H1 (cell line): ENCODE data around the gene PASK. TPM values are rescaled to one million over a fixed set of nuclear protein-coding genes. Genes with fewer than 3 reads are reported as not detected.

Source experiments
- CTCF ChIA-PET: fragments of 300-600 bp; sonication (Branson Sonifier 250); formaldehyde crosslinking; loops from one replicate; lab custom pipeline; 2021; ENCODE audit not compliant: partially characterized antibody; lab: Charles Lee
- POLR2A ChIA-PET: fragments of 300-600 bp; sonication (Branson Sonifier 250); formaldehyde crosslinking; loops from one replicate; lab custom pipeline; 2021; ENCODE audit warnings: inconsistent platforms; ENCODE audit not compliant: partially characterized antibody; lab: Charles Lee
- DNase-seq, 2 experiments: peaks; one replicate each; pipeline versions ENCODE4 v3.0.0 to v3.0.0-alpha.2; 2010 to 2022; ENCODE audit warnings: low spot score in 2 of 2, low read depth in 1 of 2, mixed read lengths in 1 of 2
- FAIRE-seq: peaks from 2 replicates; lab custom pipeline; 2011; peaks lifted over from hg19 to GRCh38; lab: Jason Lieb, UNC
- H2AFZ ChIP-seq: 2 replicates; pipeline ENCODE4 v1.8.1; 2012; ENCODE audit warnings: low read length, inconsistent platforms
- H2AK5ac ChIP-seq: 2 replicates; pipeline ENCODE4 v1.6.1; 2013; ENCODE audit warnings: low read depth, low read length
- H2BK120ac ChIP-seq: replicated peaks from 2 replicates; pipeline ENCODE3; 2013; ENCODE audit warnings: low read depth, low read length, inconsistent platforms
- H2BK12ac ChIP-seq: 2 replicates; pipeline ENCODE4 v1.6.1; 2013; ENCODE audit warnings: low read depth, low read length
- H2BK15ac ChIP-seq: 2 replicates; pipeline ENCODE4 v1.6.1; 2013; ENCODE audit warnings: low read length
- H2BK20ac ChIP-seq: 2 replicates; pipeline ENCODE4 v1.6.1; 2013; ENCODE audit warnings: low read length
- H2BK5ac ChIP-seq: 2 replicates; pipeline ENCODE4 v1.6.1; 2013; ENCODE audit warnings: low read depth, low read length
- H3K14ac ChIP-seq: 2 replicates; pipeline ENCODE4 v1.6.1; 2013; ENCODE audit warnings: inconsistent platforms; ENCODE audit not compliant: insufficient read length
- H3K18ac ChIP-seq: 2 replicates; pipeline ENCODE4 v1.6.1; 2013; ENCODE audit warnings: low read length; ENCODE audit errors: extremely low read depth
- H3K23ac ChIP-seq: 2 replicates; pipeline ENCODE4 v1.6.1; 2013; ENCODE audit warnings: inconsistent platforms; ENCODE audit not compliant: insufficient read length
- H3K23me2 ChIP-seq: 2 replicates; pipeline ENCODE4 v1.6.1; 2013; ENCODE audit warnings: low read depth, low read length
- H3K27ac ChIP-seq: 2 replicates; pipeline ENCODE4 v1.6.1; 2011; ENCODE audit warnings: low read depth, low read length, inconsistent platforms
- H3K27me3 ChIP-seq, 4 experiments: replicated peaks in 1 of 4; 1 replicate in 1 of 4; 2 replicates in 3 of 4; pipeline versions ENCODE4 v1.6.1 to v1.8.1; 2011 to 2013; ENCODE audit warnings: low read length in 3 of 4, mild to moderate bottlenecking in 3 of 4, inconsistent platforms in 2 of 4, mixed read lengths in 2 of 4, moderate library complexity in 1 of 4; ENCODE audit not compliant: control insufficient read depth in 3 of 4, insufficient read depth in 3 of 4; ENCODE audit errors: extremely low read depth in 1 of 4
- H3K36me3 ChIP-seq, 4 experiments: 2 replicates each; pipeline versions ENCODE4 v1.6.1 to v1.8.1; 2011 to 2013; ENCODE audit warnings: mild to moderate bottlenecking in 4 of 4, low read length in 3 of 4, moderate library complexity in 2 of 4, control low read depth in 1 of 4, inconsistent platforms in 1 of 4; ENCODE audit not compliant: insufficient read depth in 4 of 4, control insufficient read depth in 2 of 4
- H3K4ac ChIP-seq: replicated peaks from 2 replicates; pipeline ENCODE3; 2013; ENCODE audit warnings: low read length, low read depth, mixed read lengths, inconsistent platforms; ENCODE audit not compliant: insufficient read length
- H3K4me1 ChIP-seq, 4 experiments: replicated peaks in 1 of 4; 1 replicate in 1 of 4; 2 replicates in 3 of 4; pipeline versions ENCODE4 v1.6.1 to v1.8.1; 2011 to 2013; ENCODE audit warnings: low read length in 3 of 4, inconsistent platforms in 2 of 4, mixed read lengths in 1 of 4; ENCODE audit not compliant: insufficient read depth in 4 of 4, control insufficient read depth in 3 of 4
- H3K4me2 ChIP-seq, 2 experiments: 2 replicates each; pipeline versions ENCODE4 v1.6.1 to v1.8.1; 2011 to 2013; ENCODE audit warnings: low read depth in 2 of 2, low read length in 2 of 2, control low read depth in 1 of 2, inconsistent platforms in 1 of 2, mild to moderate bottlenecking in 1 of 2; ENCODE audit not compliant: insufficient read depth in 1 of 2
- H3K4me3 ChIP-seq, 4 experiments: fragments of 200-600, 300-600 bp in 1 of 4; sonication (generic), shearing (Covaris generic), sonication (Bioruptor Twin) in 1 of 4; 2 replicates each; pipeline versions ENCODE4 v1.5.1 to v1.8.1; 2011 to 2016; ENCODE audit warnings: low read length in 4 of 4, low read depth in 3 of 4, control low read depth in 2 of 4, inconsistent platforms in 2 of 4, mild to moderate bottlenecking in 2 of 4, mixed read lengths in 1 of 4, moderate library complexity in 1 of 4; ENCODE audit not compliant: insufficient read depth in 2 of 4; ENCODE audit errors: extremely low read depth in 1 of 4
- H3K56ac ChIP-seq: replicated peaks from 2 replicates; pipeline ENCODE3; 2013; ENCODE audit warnings: low read depth, mild to moderate bottlenecking, mixed read lengths, low read length, inconsistent platforms; ENCODE audit not compliant: insufficient read length
- H3K79me1 ChIP-seq: 2 replicates; pipeline ENCODE4 v1.6.1; 2013; ENCODE audit warnings: low read depth, low read length, control low read depth
- H3K79me2 ChIP-seq, 2 experiments: 2 replicates each; pipeline versions ENCODE4 v1.6.1 to v1.8.1; 2012 to 2013; ENCODE audit warnings: low read length in 2 of 2, mild to moderate bottlenecking in 2 of 2, inconsistent platforms in 1 of 2; ENCODE audit not compliant: insufficient read depth in 2 of 2, control insufficient read depth in 1 of 2
- H3K9ac ChIP-seq, 4 experiments: replicated peaks in 1 of 4; 1 replicate in 1 of 4; 2 replicates in 3 of 4; pipeline versions ENCODE4 v1.6.1 to v1.8.1; 2011 to 2013; ENCODE audit warnings: low read depth in 3 of 4, low read length in 3 of 4, control low read depth in 2 of 4, mild to moderate bottlenecking in 2 of 4, moderate library complexity in 2 of 4, inconsistent platforms in 1 of 4; ENCODE audit errors: extremely low read depth in 1 of 4
- H3K9me3 ChIP-seq, 2 experiments: 2 replicates each; pipeline versions ENCODE4 v1.6.1 to v1.8.1; 2012 to 2013; ENCODE audit warnings: mild to moderate bottlenecking in 2 of 2, moderate library complexity in 2 of 2, control low read depth in 1 of 2, inconsistent platforms in 1 of 2, low read depth in 1 of 2, low read length in 1 of 2, mixed read lengths in 1 of 2; ENCODE audit not compliant: insufficient read depth in 2 of 2
- H4K20me1 ChIP-seq, 2 experiments: replicated peaks in 1 of 2; 2 replicates each; pipeline versions ENCODE3 to v1.8.1; 2011 to 2013; ENCODE audit warnings: inconsistent platforms in 2 of 2, low read length in 2 of 2, mild to moderate bottlenecking in 1 of 2; ENCODE audit not compliant: insufficient read depth in 2 of 2, control insufficient read depth in 1 of 2
- H4K5ac ChIP-seq: 2 replicates; pipeline ENCODE4 v1.6.1; 2013; ENCODE audit warnings: low read length, low read depth, mixed read lengths, inconsistent platforms; ENCODE audit not compliant: insufficient read length
- H4K8ac ChIP-seq: 2 replicates; pipeline ENCODE4 v1.8.0; 2013; ENCODE audit warnings: mild to moderate bottlenecking, moderate library complexity, low read length, inconsistent platforms; ENCODE audit not compliant: insufficient read depth; ENCODE audit errors: extremely low read depth
- H4K91ac ChIP-seq: replicated peaks from 2 replicates; pipeline ENCODE3; 2013; ENCODE audit warnings: low read length, mixed read lengths, inconsistent platforms; ENCODE audit not compliant: insufficient read length
- HDAC6 ChIP-seq: IDR thresholded peaks from one replicate; pipeline ENCODE4 v1.7.1; 2012; ENCODE audit warnings: low read depth, mild to moderate bottlenecking, inconsistent platforms, low read length, moderate library complexity
- RXRA ChIP-seq: IDR thresholded peaks from 2 replicates; pipeline ENCODE4 v1.6.1; 2011; ENCODE audit warnings: low read depth, mild to moderate bottlenecking, low read length, moderate library complexity; ENCODE audit not compliant: insufficient read depth
- SUZ12 ChIP-seq: fragments of 200-600 bp; sonication (generic); IDR thresholded peaks from 2 replicates; pipeline ENCODE4 v1.6.1; 2012; ENCODE audit warnings: mild to moderate bottlenecking, inconsistent platforms, low read length, moderate library complexity, mixed read lengths
- WGBS, 2 experiments: shearing (Covaris generic) in 1 of 2; methylation state at CpG; one replicate each; pipeline versions ENCODE4 v1.1.6 to v1.1.7; 2013 to 2015; ENCODE audit warnings: low lambda C conversion rate in 2 of 2, mixed read lengths in 2 of 2, inconsistent platforms in 1 of 2, low coverage in 1 of 2, missing lambda C conversion rate in 1 of 2; ENCODE audit not compliant: insufficient replicate concordance in 2 of 2, insufficient coverage in 1 of 2, insufficient read length in 1 of 2; ENCODE audit errors: extremely low coverage in 1 of 2, missing lambda C conversion rate in 1 of 2; 5-methylcytosine and 5-hydroxymethylcytosine counted together
- polyA plus RNA-seq, 7 experiments: library from polyadenylated mRNA; depleted of rRNA in 3 of 7; stranded (reverse) in 5 of 7; unstranded in 2 of 7; fragments of >200 nt in 5 of 7; fragments of 200-250 nt in 2 of 7; gene quantifications; 1 replicate in 5 of 7; 2 replicates in 1 of 7; 4 replicates in 1 of 7; pipeline versions ENCODE4 v1.2.1 to v1.2.3, GENCODE V29; 2011 to 2013; ENCODE audit warnings: missing spikeins in 2 of 7, mixed read lengths in 2 of 7
- total RNA-seq: library from RNA; stranded (reverse); fragmentation: NEBNext Ultra II Directional; extraction: Animal tissue kit (Norgen Biotek cat#: 25700); gene quantifications from 2 replicates; pipeline ENCODE4 v1.2.1, GENCODE V29; 2021
- TF ChIP-seq, protein P1 (sequence below): IDR thresholded peaks from 2 replicates; pipeline ENCODE4 v1.6.1; 2012; ENCODE audit warnings: low read length, inconsistent platforms

PASK gene
- total and polyA plus RNA-seq, 2 of the 8 experiments (the other 6 are each of a cell fraction or from before 2014, with no cell fraction given): 20.5 to 66.1 TPM

DNA sequence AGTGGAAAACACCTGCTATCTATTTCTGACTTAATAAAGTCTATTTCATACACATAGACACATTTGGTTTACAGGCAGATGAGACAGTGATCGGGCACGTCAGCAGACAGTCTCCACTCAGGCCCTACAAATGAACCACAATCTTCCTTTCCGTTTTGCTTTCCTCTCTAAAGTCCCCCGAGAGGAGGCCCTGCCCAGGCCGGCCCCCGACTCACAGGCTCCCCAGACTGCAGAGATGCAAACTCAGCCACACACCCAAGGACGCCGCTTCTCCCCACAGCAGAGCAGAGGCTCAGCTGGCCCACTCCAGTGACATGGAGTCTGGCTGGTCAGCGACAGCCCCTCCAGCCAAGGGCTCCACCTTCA, 37.8 kb downstream of the PASK start:
- Histone ChIP-seq H2BK120ac (no peak overlapping the region), H3K9me3 (no peaks in the 10 kb centered on the region), H3K4ac (no peak overlapping the region), H2AFZ (no peak overlapping the region), H3K27me3 (no peaks in the 10 kb centered on the region), H3K79me1 (no peaks in the 10 kb centered on the region; the same call in 1 of the 2 replicates), H3K14ac (no peak overlapping the region), H3K56ac (no peak overlapping the region), H2BK20ac (no peak overlapping the region)
- no peak for DNase-seq
- TF ChIP-seq SUZ12 (no peak), HDAC6 (no peak), RXRA (no peak)
- TF ChIP-seq, protein P1, sequence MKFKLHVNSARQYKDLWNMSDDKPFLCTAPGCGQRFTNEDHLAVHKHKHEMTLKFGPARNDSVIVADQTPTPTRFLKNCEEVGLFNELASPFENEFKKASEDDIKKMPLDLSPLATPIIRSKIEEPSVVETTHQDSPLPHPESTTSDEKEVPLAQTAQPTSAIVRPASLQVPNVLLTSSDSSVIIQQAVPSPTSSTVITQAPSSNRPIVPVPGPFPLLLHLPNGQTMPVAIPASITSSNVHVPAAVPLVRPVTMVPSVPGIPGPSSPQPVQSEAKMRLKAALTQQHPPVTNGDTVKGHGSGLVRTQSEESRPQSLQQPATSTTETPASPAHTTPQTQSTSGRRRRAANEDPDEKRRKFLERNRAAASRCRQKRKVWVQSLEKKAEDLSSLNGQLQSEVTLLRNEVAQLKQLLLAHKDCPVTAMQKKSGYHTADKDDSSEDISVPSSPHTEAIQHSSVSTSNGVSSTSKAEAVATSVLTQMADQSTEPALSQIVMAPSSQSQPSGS: no peak
- TF ChIP-seq, all 59 proteins: peak for 0
- POLR2A ChIA-PET: interaction anchor here (1.7 kb wide), 1 partner anchor 16 kb away, joined by 5 read pairs; no protein-coding TSS in a partner anchor
- H4K91ac ChIP-seq: no peak overlapping the region
- no peak overlapping the region for H3K18ac ChIP-seq
- H2BK12ac ChIP-seq: no peak overlapping the region
- no peak overlapping the region for H3K4me3 ChIP-seq
- H3K4me2 ChIP-seq: no peak overlapping the region
- CTCF ChIA-PET: no interaction called here
- no peak for FAIRE-seq
- H3K36me3 ChIP-seq: peaks cover 0 to 29% (median 6%) of the 10 kb centered on the region in 4 experiments; a peak in 4 of 8 replicates
- H3K23ac ChIP-seq: no peak overlapping the region
- H3K9ac ChIP-seq: no peak overlapping the region
- H3K23me2 ChIP-seq: no peaks in the 10 kb centered on the region; the same call in 1 of the 2 replicates
- no peaks in the 10 kb centered on the region for H3K4me1 ChIP-seq
- H2BK15ac ChIP-seq: no peak overlapping the region
- no peak overlapping the region for H2BK5ac ChIP-seq
- H3K79me2 ChIP-seq: no peaks in the 10 kb centered on the region
- no peak overlapping the region for H4K5ac ChIP-seq
- no peak overlapping the region for H2AK5ac ChIP-seq
- H4K8ac ChIP-seq: no peak overlapping the region
- H4K20me1 ChIP-seq: peaks cover 3 to 6% of the 10 kb centered on the region in 2 experiments
- no peak overlapping the region for H3K27ac ChIP-seq
- WGBS, 2 experiments: 89% methylated on average over 9 of the region's 9 CpGs; no CpG with 5 or more reads in 1 of the 2 experiments
